Hematopoietic multipotent progenitor cell (in vitro differentiated cells): ENCODE data around the gene RTP3. TPM values are rescaled to one million over a fixed set of nuclear protein-coding genes. Genes with fewer than 3 reads are reported as not detected.

Source experiments
- DNase-seq, 3 donors: peaks; one replicate each; pipeline ENCODE4 v3.0.0-alpha.2; 2011 to 2015; ENCODE audit warnings: low read depth in 2 of 3, low spot score in 2 of 3
- total RNA-seq: library from RNA; depleted of rRNA; stranded (reverse); fragments of >200 nt; gene quantifications from one replicate; pipeline ENCODE4 v1.2.3, GENCODE V29; 2012

The RTP3 gene
- total RNA-seq, 1 donor = not detected

DNA sequence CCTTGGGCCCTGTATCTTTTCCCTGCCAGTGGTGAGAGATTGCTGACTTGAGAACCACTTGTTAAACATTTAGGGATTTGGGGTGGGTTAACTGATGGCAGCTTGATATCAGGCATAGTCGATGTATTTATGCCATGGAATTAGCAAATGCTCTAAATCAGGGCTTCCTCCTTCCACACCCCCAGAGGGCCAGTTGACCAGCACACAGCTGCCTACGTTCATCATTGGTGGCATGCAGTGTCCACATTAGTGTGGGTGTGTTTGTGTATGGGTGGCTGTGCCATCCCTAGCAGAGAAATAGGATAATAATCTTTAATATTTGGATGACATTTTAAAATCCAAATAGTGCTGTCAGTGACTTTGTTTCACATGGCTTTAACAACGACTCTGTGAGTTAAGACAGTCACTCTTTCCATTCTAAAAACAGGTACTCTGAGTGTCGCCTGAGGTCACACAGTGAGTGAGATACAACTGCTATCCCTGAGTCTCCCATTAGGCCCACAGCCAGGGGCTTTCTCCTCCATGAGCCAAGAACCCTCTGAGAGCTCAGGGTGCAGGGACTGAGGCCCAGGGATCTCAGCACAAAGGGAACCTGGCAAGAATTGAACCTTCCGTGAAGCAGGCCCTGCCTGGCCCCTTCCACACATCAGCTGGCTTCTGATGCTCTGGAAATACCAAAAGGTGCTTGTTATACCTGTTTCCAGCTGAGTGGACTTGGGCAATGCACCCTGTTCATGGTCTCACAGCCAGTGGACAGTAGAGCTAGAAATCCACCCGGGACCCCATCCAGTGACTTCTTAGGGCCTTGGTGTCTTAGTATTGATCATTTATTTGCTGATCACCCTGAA is 28.8 kb upstream of the RTP3 start:
- no peak for DNase-seq

DNA sequence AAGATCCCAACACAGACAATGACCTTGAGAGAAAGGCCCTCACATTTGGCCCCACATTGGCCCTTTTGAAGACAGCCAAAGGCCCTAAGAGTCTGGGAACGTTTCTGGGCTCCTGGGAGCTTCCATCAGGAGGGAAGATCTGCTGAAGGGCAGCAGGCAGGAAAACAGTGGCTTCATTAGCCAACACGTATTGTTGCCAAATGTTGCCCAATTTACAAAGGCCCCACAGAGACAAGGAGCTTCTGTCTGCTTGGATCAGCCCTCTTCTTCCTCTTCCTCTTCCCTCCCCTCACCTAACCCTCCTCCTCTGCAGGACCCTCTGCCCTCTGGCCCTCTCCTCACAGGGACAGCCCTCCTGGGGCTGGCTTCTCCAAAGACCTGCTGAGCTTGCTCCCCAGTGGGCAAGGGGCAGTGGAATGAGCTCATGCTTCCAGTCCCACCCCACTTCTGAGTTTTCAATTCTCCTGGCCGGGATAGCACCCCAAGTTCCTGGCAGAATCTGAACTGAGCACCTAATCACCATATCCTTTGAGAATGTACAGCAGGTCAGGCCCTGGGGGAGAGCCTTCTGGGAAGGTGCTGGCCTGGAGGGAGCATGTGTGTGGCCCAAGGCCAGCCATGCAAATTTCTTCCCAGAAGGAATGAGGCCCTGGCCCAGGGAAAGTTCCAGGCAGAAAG is 28.0 kb upstream of the RTP3 start:
- DNase-seq = no peak

- DNase-seq = no peak
Observed at GRCh38 chr3:46470831-46471230, 26.9 kb upstream of the RTP3 start.

DNA sequence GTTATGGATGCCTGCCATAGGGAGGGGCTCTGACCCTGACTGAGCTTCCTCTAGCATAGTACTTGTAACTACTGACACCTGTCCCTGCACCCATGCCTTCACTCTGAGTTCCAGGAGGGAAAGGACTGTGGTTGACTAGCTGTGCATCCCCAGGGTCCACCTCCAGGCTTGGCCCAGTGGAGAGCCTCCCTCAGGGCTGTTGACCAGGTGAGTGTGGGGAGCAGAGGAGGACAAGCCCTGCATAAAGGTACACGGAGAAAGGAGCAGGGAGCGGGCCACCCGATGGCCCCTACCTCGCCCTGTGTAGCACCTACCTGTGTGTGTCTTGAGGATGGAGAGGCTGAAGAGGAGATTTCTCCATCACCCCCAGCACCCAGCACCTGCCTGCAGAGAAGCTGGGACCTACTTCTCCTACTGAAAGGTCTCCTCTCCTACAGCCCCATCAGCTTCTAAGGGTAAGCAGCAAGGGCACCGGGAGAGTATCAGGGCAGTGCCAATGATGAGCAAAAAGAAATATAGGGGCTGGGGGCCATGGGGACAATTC is 26.3 kb upstream of the RTP3 start:
- no peak for DNase-seq

- no peak for DNase-seq
Observed at GRCh38 chr3:46472736-46473135, 25.0 kb upstream of the RTP3 start.

DNA sequence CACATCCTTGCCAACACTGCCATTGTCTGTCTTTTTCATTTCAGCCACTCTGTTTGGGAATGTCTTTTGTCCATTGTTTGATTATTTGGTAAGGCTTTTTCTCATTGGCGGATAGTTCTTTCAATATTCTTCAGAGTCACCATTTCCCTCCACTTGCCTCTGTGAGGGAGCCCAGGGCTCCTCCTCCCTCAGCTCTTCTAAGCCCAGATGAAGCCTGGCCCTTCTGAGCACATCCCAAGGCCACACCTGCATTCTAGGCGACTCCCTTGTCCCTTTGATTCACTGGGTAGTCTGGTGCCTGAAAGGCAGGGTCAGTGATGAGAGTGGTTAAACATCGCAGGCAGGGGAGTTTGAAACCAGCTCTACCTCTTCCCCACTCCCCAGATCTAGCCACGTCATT is 20.6 kb upstream of the RTP3 start:
- DNase-seq = no peak

GRCh38 chr3:46477756-46478155 is 20.0 kb upstream of the RTP3 start:
- no peak for DNase-seq

- peak in 1 of 3 donors; percentile 28 for DNase-seq
Observed at GRCh38 chr3:46478341-46478740, 19.4 kb upstream of the RTP3 start.

DNA sequence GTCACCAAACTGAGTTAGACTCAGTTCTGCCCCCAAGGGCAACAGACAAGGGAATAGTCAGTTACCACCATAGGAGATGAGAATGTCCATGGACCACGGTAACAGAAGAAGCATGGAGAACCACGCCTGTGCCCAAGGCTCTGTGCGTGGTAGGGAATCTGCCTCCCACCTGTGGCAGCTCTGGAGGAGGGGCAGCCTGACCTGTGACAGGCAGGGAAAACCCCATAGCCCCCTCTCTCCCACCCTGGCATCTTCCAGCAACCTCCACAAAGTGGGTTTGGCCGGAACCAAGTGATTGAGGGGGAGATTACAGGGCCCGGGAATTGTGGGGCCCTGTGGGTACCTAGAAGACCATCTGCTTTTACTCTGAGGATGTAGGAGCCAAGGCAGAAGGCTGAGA is 18.8 kb upstream of the RTP3 start:
- DNase-seq = no peak

GRCh38 chr3:46479696-46480095 is 18.1 kb upstream of the RTP3 start:
- DNase-seq = no peak

DNA sequence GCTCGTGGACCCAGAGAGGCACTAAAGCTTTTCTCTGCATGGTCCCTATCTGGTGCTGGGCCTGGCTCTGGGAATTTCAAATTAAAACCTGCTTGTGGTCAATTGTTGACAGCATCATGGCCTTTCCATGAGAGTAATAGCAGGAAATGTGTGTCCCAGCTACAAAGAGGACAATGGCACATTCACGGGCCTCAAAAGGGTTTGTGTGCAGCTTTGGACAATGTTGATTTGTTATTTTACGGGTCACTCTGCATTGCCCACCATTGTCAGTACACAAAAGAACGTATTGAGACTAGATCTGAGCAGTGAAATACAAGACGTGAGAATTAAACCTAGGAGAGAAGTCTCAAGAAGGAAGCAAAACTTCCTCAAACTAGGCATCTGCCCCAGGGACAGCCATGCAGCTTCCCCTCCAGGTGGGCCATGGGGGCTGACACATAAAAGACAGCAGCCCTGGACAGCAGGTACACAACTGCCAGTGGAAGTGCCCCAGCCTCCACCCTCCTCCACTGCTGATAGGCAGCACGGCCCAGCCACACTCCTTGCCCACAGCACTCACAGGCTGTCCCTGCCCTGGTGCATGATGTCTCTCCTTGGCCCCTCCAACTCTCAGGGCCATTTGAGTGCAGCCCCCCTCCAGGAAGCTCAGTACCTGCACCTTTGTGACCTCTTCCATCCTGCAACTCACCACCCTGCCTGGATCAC is 17.1 kb upstream of the RTP3 start:
- no peak for DNase-seq

DNA sequence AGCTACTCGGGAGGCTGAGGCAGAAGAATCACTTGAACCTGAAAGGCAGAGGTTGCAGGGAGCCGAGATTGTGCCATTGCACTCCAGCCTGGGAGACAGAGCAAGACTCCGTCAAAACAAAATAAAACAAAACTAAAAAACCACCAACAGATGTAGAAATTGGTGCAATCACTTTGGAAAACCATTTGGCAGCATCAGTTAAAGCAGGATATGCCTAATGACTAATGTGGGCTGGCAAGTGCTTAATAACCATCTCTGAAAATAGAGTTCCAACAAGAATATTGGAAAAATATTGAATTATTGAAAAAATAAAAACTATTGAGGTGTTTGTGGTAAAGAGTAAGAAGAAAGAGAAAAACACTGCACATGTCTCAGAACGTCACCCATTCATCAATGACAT is 16.1 kb upstream of the RTP3 start:
- DNase-seq = no peak

- no peak for DNase-seq
Observed at GRCh38 chr3:46482632-46483350, 15.0 kb upstream of the RTP3 start.

- DNase-seq = no peak
Observed at GRCh38 chr3:46483825-46484224, 14.0 kb upstream of the RTP3 start.

- DNase-seq = no peak
Observed at GRCh38 chr3:46484388-46484787, 13.4 kb upstream of the RTP3 start.

DNA sequence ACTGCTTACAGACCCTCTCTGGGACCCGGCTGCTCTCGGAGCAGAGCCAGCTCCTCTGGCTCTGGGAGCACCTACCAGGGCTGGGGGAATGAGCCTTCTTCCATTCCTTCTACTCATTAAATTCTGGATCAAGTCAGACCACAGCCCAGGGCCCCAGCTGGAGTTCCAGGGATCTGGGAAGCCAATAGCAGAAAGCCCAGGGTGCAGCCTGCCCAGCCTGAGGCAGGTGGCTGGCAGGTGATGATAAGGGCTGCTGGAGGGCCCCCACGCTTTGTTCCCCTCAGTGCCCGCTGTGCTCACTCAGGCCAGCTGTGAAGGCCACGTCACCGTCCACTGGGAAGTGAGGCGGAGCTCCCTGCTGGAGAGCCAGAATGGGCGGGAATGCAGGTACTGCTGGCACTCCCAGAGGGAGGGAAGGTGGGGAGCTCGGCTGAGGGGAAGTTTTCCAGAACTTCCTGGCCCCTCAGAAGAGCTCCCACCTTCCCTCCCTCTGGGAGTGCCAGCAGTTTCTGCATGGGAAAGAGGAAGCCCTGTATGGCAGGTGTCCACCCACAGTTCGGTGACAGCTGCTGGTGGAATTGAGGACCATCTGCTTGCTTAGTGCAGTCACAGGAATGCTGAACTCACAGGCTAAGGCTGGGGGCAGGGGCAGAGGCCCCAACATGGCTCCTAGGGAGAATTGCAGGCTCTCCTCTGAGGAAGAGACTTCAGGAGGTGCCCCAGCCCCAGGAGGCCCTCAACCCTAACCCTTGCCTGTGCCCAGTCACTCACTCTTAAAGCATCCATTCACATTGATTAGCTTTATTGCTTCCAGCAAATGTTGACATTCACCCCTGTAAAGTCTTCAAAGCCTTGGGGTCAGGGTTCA is 12.6 kb upstream of the RTP3 start:
- DNase-seq = no peak

- DNase-seq = no peak
Observed at GRCh38 chr3:46485779-46486175, 12.0 kb upstream of the RTP3 start.

DNA sequence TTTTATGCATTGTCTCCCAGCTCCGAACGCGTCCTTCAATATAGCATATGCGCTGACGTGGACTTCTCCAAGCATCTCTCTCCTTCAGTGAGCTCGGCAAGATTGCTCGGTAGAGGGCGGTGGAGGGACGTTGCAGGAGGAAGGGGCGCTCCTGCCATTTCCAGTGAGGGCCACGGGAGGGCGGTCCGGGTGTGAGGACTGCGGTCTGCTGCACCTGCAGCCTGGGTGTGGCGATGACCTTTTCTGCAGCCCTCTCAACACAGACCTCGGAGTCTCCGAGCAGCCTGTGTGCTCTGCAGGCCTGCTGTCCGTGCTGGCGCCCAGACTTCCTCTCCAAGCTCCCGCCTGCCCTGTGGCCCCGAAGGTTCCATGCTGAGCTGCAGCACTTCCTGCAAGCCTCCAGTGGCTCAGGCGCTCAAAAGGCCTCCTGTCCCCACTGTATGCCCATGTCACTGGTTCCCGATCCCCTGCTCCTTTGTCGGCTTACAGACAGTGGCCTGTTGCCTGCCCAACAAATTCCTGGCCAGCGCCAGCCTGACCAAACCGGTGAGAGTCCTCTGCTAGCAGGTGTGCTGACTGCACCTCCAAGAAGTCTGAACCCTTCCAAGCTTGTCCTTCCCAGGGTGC is 8.9 kb upstream of the RTP3 start:
- DNase-seq = peak; percentile 76 to 96 (median 90)

- no peak for DNase-seq
Observed at GRCh38 chr3:46489381-46489780, 8.4 kb upstream of the RTP3 start.
